Nucleus accumbens (tissue), 56 donors: ENCODE measurements around the gene RANBP10.
A peak's percentile ranks its signal among the peaks of the same experiment; 100 is the strongest.
"Not testable (repeated sequence)": the region's sequence is repeated elsewhere in the genome, so short reads cannot be mapped to it uniquely, and the experiment has no call there.

Source experiments
- DNase-seq, 56 donors: peaks; one replicate each; lab custom pipeline; 2025; lab: John Stamatoyannopoulos, UW

Gene RANBP10

GRCh38 chr16:67719778-67720144, 86.6 kb downstream of the RANBP10 start:
- peak in 52 of 56 donors; percentile 11 to 69 (median 36) for DNase-seq

GRCh38 chr16:67719048-67719777, 87.1 kb downstream of the RANBP10 start, which contains the start of gene GFOD2:
TSS of gene GFOD2 (minus strand) at chr16:67719316. CDS start at chr16:67685715, 33,601 bp downstream.
- peak; percentile 57 to 98 (median 93) for DNase-seq

GRCh38 chr16:67718668-67719047, 87.7 kb downstream of the RANBP10 start:
- peak in 6 of 56 donors; percentile 19 to 50 (median 30) for DNase-seq

GRCh38 chr16:67716097-67716496, 90.3 kb downstream of the RANBP10 start:
- DNase-seq = no peak

GRCh38 chr16:67714522-67714921, 91.8 kb downstream of the RANBP10 start:
- DNase-seq = no peak

- DNase-seq = no peak
These were observed 92.6 kb downstream of the RANBP10 start for GRCh38 chr16:67713647-67714273.

GRCh38 chr16:67710607-67711006, 95.8 kb downstream of the RANBP10 start:
- DNase-seq = no peak

GRCh38 chr16:67709050-67709449, 97.3 kb downstream of the RANBP10 start:
- no peak for DNase-seq

- no peak for DNase-seq
These were observed 98.0 kb downstream of the RANBP10 start for GRCh38 chr16:67708368-67708771.

- DNase-seq = peak in 1 of 56 donors; percentile 4
These were observed 98.6 kb downstream of the RANBP10 start for GRCh38 chr16:67707790-67708189.

- no peak for DNase-seq
These were observed 99.2 kb downstream of the RANBP10 start for GRCh38 chr16:67707210-67707609.

- no peak for DNase-seq
These were observed 102.2 kb downstream of the RANBP10 start for GRCh38 chr16:67704110-67704509.

- DNase-seq = no peak
These were observed 102.7 kb downstream of the RANBP10 start for GRCh38 chr16:67703626-67704025.

GRCh38 chr16:67702130-67702529, 104.2 kb downstream of the RANBP10 start:
- DNase-seq = no peak

GRCh38 chr16:67701420-67701819, 104.9 kb downstream of the RANBP10 start:
- no peak for DNase-seq

- no peak for DNase-seq
These were observed 107.1 kb downstream of the RANBP10 start for GRCh38 chr16:67699265-67699664.

- no peak for DNase-seq
These were observed 108.8 kb downstream of the RANBP10 start for GRCh38 chr16:67697422-67698185.

- DNase-seq = no peak
These were observed 111.7 kb downstream of the RANBP10 start for GRCh38 chr16:67694611-67695010.

GRCh38 chr16:67693517-67694285, 112.7 kb downstream of the RANBP10 start:
- DNase-seq = not testable (repeated sequence)

- DNase-seq = no peak
These were observed 120.8 kb downstream of the RANBP10 start for GRCh38 chr16:67685388-67686112.
